Globus pallidus (tissue), 1 donor: ENCODE data around the gene ETV1.

Experiments
- DNase-seq: peaks from one replicate; pipeline ENCODE4 v3.0.0-alpha.2; 2015; ENCODE audit warnings: low spot score

Gene ETV1

DNA sequence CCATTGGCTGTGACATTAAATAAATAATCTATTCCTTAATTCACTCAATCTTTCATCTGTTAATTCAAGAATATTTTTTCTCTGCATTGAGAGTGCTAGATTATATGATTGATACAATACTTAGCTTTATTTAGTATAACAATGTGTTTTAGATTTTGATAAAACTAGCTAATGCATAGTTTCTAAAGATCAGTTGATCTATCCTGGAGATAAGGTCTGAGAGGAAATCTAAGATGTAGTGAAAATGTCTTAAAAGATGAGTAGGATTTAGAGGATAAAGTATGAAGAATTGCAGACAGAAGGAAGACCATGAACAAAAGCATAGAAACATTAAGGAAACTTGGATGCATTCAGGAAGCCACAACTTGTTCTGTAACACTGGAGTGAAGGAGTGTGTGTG is 110.3 kb downstream of the ETV1 start:
- DNase-seq = no peak

DNA sequence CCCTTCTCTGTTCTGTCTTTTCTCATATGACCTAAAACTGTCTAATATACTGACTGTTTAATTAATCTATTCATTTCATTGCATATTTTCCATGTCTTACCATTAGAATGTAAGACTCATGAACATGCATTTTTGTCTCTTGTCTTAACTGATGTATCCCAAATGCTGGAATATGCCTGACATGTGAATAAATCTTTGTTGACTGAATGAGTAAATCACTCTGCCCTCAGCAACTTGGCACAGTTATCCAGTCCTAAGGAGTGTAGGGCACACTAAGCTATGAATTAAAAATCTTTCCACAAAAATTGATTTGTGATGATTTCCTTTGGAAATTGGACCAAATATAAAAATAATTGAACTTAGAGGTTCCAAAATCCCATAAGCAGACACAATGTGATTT is 111.3 kb downstream of the ETV1 start:
- DNase-seq = no peak

DNA sequence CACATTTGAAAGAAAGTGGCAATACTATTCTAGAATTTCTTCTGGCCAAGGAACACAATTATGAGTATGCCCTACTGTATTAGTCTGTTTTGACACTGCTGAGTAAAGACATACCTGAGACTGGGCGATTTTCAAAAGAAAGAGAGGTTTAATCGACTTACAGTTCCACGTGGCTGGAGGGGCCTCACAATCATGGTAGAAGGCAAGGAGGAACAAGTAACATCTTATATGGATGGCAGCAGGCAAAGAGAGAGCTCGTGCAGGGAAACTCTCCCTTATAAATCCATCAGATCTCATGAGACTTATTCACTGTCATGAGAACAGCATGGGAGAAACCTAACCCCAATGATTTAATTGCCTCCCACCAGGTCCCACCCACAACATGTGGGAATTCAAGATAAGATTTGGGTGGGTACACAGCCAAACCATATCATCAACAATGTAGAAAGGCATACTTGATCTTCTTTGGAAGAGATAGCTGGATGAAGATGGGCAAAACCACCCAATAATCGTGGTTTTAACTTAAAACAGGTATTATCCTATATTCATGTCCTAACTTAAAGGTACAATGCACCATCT is 113.9 kb downstream of the ETV1 start:
- DNase-seq = no peak

DNA sequence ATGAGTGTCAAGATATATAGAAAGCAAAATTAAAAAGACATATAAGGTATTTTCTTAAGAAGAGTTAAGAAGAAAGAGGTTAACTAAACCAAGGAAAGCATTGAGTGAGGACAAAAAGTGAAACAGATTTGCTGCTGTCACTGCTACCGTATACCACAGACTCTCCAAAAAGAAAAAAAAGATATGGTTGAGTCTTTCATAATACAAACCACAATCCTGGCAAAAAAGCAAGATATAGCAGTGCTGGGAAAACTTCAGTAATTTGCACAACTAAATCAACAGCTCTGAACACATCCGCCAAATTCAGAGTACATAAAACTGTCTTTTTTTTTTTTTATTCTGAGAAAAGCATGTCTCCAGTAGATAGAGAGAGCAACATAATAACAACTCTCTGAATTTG is 114.7 kb downstream of the ETV1 start:
- DNase-seq = no peak

DNA sequence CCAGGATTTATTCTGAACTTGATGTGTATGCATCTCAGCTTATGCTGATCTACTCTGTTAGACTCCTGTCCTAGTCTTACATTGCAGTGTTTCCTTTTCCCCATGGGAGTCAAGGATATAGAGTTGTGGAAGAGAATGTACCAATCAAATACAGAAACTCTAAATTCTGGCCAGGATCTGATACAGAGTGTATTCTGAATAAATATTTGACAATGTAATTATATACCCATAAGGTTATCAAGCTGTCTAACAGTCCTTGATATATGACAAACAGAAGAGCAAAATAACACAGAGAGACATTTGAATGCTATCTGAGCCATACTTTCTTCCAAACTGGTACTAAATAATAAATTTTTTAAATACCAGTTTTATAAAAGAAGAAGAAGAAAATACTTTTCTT is 116.8 kb downstream of the ETV1 start:
- no peak for DNase-seq

DNA sequence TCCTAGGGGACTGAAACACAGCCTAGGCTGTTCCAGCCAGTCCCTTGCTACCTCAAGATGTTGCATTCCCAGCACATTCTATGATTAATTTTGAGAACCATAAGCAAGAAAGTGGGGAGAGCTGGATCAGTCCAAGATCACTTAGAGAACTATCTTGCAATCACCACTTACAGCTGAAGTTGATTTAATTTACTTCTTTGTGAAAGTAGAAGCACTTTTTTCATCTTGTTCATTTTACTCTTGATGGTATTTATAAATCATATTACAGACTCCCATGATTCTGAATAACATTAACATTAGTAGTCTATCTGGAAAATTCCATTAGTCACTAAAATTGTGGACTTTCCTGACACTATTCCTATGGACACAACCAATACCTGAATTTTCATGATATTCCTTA is 118.5 kb downstream of the ETV1 start:
- no peak for DNase-seq

DNA sequence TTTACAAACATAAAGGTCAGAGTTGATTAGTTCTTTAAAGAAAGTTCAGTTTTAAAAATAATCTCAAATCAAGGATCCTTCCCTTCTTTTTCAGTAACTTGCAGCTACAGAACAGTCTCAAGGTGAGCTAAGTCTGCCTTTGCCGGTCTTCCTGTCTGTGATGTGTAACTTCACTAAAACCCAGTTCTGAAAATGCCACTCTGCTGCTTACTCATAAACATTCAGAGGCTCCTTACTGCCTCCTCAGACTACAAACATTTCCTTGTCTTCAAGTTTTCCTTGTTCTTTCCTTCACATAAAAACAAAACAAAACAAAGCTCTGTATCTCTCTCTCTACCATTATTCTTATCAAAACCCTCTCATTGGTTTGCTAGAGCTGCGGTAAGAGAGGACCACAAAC is 128.7 kb downstream of the ETV1 start:
- no peak for DNase-seq

DNA sequence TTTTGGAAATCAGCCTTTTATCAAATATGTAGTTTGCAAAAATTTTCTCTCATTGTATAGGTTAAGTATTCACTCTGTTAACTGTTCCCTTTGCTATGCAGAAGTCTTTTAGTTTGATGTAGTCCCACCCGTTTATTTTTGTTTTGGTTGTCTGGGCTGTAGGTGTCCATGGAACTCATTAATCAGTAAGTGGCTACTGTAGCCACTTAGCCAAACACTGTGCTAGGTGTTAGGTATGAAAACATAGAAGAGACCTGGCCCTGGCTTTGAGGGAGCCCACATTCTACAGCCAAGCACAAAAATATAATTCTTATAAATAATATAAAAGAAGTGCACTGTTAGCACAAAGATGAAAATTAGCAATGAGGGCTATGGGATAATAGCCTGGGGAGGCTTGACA is 133.5 kb downstream of the ETV1 start:
- no peak for DNase-seq

DNA sequence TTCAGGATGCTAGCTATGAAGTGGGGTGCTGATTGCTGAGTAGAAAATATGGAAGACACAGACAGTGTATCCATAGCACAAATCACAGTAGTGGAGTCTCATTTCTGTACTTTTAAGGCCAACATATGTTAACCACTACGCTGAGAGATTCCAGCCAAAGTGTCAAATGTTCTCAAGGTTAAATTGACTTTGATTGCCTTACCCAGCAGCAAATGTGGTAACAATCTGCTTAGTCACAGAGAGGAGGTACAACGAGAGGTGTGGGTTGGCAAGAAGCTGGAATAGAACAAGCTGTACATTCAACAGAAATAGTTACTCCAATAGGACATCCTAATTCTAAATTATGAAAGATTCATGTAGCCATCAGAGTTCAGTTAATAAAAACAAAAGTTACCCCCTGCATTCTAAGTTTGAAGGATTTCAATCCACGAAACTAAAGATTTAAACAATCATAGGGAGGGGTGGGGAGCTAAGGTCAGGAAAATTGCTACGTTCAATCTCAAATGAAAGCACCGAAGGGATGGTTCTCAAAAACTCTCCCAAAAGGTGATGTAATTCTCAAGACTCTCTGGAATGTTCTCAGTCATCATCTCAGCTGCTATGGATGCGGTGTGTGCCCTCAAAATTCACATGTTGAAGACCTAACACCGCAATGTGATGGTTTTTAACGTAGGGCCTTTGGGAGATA is 137.0 kb downstream of the ETV1 start:
- no peak for DNase-seq

DNA sequence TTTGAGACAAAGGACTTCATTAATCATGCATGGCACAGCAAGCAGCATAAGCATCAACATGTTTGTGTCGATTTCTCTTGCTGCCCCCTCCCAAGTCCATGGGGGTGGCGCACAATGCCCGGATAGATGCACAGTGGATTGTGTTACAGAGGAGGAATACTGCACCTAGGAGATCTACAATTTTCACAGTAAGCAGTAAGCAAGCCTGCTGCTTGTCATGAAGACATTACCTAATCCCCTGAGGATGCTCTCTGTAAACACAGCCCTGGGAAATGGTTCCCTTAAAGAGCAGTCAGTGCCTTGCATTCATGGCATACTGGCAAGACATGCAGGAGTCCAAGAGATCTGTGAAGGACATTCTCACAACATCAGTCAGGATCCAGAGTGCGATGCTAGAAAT is 137.7 kb downstream of the ETV1 start:
- DNase-seq = no peak

DNA sequence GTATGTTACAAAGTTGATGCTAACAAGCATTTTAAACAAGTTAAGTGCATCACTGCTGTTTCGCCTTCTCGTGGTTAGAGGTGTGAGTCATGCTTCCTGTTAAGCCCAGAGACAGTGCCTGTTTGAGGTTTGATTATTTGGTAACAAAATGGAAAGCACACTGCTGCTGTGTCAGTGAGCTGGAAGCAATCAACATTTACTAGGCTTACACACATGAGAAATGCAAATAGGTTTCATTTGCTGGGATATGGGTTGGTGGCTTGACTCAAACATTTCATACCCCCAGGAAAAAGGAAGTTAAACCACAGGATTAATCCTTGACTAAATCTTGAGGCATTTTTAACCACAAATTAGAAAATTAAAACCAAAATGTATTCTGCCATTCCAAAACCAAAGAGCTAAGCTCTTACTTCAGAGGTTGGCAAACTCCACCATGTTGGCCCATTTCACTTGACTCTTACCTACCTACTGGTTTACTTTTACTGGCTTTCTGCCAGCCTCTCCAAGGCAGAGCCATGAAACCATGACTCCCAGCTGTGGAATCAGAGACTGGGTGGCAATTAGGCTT is 139.2 kb downstream of the ETV1 start:
- DNase-seq = no peak

DNA sequence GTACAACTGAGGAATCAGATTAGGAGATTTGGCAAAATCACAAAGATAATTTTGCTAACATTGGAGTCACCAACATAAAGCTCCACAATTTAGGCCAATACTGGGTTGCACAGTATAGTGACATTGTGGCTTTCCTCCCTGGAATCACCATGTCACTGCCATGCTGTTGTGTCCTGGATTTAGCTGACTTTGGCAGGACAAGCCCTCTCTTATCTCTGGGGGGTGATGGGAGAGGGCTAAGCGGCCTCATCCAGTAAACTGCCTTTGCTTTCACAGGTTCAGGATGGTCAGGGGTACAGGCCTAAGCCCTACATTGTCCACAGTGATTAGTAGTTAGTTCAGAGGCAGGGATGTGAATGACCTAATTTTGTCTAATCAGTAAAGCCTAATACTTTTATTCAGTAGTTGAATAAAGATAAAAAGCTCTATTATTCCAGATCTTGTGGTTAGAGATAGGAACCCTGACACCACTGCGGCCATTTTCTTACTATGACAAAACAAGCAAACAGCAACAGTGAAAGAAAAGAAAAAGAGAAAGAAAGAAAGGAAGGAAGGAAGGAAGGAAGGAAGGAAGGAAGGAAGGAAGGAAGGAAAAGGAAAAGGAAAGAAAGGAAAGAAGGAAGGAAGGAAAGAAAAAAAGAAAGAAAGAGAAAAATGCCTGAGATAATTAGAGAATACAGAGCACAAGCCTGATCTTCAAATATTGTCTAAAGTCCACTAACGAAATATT is 140.1 kb downstream of the ETV1 start:
- DNase-seq = no peak

DNA sequence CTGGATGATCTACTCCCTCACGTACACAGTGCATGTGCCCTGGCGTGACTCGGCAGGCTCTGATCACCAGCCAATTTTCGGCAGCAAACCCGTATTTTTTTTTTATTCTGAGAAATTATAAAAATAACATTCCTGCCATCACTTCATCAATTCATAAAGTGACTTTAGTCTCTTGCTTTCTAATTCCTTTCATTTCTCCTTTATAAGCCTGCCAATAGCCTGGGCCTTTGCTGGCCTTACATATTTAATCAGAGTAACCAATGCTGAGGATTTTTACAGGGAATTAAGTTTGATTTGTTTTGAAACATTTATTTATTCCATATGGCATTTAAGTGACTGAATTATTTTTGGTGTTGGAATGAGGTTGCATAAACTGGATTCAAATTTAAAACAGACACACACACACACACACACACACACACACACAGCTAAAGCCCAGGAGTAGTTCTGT is 140.8 kb downstream of the ETV1 start:
- no peak for DNase-seq

DNA sequence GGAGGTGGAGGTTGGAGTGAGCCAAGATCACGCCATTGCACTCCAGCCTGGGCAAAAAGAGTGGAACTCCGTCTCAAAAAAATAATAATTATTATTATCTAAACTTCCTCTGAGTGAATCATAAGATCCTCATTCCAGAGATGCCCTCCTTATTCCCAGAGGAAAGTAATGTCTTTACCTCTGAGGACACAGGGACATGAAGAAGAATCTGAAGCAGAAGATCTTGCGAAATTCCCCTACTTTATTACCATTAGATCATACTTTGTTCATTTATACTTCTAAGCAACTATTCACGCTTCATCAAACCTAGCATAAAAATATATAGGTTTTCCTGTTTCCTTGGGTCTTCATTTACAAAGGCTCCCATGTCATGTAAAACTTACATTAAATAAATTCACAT is 143.1 kb downstream of the ETV1 start:
- DNase-seq = no peak

DNA sequence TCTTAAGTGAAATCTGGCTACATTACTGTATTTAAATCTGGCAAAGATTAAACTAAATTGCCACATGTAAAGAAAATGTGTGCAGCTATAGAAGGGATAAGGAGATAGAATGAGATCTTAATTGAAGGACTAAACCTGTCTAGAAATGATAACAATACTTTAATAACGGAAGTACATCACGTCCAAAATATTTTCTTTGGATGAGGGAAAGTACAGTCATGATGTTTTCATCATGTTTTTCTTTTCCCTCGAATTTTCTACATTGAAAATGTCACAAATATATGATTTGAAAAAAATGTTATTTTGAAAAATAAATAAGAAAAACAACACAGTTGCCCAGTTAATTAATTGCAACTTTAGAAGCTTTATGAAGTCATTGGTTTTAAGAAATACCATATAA is 143.9 kb downstream of the ETV1 start:
- DNase-seq = no peak

DNA sequence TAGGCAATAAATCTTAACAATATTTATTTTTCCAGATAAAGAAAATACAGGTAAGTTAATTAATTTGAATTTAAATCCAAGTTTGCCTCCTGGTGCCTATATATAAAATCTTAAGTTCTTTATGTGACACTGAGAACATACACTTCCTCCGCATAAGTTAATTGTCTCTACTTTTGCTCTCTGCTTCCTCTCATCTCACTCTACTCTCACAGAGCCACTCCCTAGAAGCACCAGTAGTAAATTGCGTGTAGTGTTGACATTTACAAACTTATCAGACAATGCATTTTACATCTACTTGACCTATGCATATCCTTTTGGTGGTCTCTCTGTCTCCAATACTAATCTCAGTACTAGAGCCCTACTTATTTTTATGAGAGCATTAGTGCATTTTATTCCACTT is 144.5 kb downstream of the ETV1 start:
- DNase-seq = no peak

DNA sequence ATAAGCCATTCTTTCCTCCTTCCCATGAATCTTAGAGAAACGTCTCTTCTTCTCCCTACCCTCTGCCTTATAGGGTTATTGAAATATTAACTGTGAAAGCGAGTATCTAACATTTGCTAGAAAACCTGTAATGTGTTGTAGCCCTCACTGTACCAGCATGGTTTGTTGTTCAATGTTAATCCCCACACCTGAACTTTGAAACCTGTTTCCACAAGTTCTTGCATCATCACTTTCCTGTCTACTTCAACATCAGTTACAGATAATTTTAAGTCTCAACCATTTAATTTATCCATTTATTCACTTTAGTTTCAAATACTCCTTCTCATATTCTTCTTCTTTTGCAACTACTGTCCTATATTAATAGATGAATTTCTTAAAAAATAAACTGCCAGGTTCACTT is 148.2 kb downstream of the ETV1 start:
- DNase-seq = no peak
